Stimulated activated CD4-positive, alpha-beta T cell treated with anti-CD3 and anti-CD28 coated beads, TNF-alpha, amount 100 ng/mL, for 1 hour (primary cell): ENCODE data around the gene EHBP1.
A peak's percentile ranks its signal among the peaks of the same experiment; 100 is the strongest.
"Not testable (repeated sequence)": the region's sequence is repeated elsewhere in the genome, so short reads cannot be mapped to it uniquely, and the experiment has no call there.

Source experiments
- DNase-seq, 3 donors: peaks; one replicate each; pipeline ENCODE4 v3.0.0-alpha.2; 2020; ENCODE audit warnings: low read depth in 3 of 3, low spot score in 1 of 3

The EHBP1 gene

GRCh38 chr2:62704654-62705006 lies 883 bp upstream of the EHBP1 start:
- no peak for DNase-seq

GRCh38 chr2:62705859-62706720 lies 577 bp downstream of the EHBP1 start:
- DNase-seq = peak in 1 of 3 donors; percentile 9

- no peak for DNase-seq
These were observed 1.4 kb downstream of the EHBP1 start for GRCh38 chr2:62706721-62707521.

- no peak for DNase-seq
These were observed 3.2 kb downstream of the EHBP1 start for GRCh38 chr2:62708751-62709150.

DNA sequence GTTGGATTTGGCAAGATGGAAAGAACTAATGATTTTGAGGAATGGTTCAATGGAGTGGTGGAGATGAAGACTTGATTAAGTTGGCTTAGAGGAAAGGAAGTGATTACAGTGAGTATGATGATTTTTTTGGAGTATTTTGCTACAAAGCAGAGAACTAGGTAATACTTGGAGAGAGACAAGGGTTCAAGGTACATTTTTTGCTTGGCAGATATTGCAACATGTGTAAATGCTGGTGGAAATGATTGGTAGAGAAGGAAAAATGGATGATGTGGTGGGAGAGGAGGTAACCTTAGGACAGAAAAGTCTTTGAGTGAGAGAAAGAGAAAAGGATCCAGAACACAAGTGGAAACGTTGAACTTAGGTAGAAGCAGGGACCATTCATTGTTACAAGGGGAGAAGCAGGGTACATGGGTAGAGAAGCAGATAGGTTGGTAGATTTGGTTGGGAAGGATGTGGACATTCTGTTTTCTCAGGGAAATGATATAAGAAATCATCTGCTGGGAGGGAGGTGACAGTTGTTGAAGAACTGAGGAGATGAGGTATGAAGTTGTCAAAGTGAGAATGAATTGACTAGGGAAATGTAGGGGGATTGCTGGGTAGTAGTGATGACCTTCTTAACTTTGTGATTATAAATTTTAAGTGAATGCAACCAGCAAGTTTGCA lies 6.5 kb downstream of the EHBP1 start:
- DNase-seq = no peak

DNA sequence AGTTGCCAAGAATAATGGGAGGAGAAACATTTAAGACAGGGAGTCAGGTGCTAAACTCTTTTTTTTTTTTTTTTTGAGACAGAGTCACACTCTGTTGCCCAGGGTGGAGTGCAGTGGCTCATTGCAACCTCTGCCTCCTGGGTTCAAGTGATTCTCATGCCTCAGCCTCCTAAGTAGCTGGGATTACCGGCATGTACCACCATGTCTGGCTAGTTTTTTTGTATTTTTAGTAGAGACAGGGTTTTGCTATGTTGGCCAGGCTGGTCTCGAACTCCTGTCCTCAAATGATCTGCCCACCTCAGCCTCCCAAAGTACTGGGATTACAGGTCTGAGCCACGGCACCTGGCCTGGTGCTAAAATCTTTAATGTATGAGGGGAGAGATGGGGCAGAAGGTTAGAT lies 7.7 kb downstream of the EHBP1 start:
- not testable (repeated sequence) for DNase-seq

DNA sequence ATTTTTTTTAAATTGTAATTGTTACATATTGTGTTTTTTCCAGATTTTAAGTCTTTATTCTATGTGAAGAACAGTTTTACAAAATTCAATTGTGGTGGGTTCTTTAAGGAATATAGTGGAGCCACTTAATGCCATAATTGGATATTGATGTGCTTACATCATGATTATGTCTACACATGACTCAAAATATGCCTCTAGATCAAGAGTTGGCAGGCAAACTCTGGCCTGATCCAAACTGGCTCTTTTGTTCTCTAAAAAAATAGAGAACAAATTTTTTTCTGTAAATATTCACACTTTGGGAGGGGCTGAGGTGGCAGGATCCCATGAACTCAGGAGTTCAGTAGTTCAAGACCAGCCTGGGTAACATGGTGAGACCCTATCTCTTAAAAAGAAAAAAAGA lies 8.3 kb downstream of the EHBP1 start:
- no peak for DNase-seq

GRCh38 chr2:62716768-62717167 lies 11.3 kb downstream of the EHBP1 start:
- no peak for DNase-seq

DNA sequence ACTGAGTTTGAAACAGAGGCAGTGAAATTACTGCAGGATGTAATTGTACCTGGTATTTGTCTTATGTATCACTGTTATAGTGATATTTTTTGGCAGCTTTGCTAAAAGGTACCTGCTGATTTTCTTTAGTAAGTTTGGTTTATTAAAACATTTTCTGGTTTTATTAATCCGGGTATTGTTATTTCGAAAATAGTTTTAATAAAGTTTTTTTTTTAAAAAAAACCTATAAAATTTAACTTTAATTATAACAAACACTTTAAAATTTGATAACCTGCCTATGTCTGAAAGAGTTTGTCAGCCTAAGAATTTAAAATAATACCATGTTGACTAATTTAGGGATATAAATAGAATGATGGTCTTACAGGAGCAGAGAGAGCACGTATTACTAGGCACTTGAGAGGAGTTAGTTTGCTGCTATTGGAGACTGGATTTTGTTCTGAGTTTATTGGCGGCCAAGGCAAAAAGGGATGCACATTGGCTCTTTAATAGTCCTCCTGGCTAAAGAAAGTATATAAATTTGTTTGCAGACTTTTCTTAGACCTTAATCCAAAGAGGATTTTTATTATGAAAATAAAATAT lies 12.1 kb downstream of the EHBP1 start:
- DNase-seq = no peak

GRCh38 chr2:62718225-62718822 lies 12.8 kb downstream of the EHBP1 start:
- DNase-seq = no peak

GRCh38 chr2:62719757-62720156 lies 14.2 kb downstream of the EHBP1 start:
- no peak for DNase-seq

- no peak for DNase-seq
These were observed 17.2 kb downstream of the EHBP1 start for GRCh38 chr2:62722679-62723078.

GRCh38 chr2:62723253-62723652 lies 17.7 kb downstream of the EHBP1 start:
- DNase-seq = no peak

- no peak for DNase-seq
These were observed 18.6 kb downstream of the EHBP1 start for GRCh38 chr2:62724106-62724505.

DNA sequence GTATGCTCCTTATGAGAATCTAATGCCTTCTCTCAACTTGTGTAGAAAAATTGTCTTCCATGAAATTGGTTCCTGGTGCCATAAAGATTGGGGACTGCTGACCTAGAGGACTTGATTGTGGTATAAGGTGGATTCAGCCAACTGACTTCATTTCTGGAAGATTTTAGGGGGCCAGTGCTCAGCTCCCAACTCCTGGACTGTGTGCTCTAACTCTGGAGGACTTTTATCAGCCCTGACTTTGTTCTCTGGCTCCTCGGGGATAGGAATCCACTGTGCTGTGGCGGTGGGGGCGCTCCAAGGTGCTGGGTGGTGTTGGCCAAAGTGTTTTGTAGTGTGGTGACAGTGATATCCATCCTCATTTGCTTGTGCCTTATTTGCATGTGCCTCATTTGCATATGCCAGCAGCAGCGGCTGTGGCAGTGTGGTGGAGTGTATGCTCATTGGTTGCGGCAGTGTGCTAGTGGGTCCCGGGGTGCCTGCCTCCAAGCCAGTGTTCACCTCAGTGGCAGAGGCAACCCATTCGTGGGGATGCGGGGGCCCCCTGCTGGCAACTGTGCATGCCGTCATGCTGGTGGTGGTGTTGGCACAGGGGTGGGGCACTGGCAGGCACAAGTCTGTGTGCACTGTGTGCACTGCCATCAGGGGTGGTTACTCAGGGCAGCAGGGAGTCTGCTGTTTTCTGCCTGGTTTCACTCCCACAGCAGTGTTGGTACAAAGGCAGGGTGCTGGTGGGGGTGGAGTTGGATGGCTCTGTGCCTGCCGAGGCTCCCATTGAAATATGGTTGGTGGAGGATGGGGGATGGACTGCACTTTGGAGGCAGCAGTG lies 19.6 kb downstream of the EHBP1 start:
- no peak for DNase-seq

DNA sequence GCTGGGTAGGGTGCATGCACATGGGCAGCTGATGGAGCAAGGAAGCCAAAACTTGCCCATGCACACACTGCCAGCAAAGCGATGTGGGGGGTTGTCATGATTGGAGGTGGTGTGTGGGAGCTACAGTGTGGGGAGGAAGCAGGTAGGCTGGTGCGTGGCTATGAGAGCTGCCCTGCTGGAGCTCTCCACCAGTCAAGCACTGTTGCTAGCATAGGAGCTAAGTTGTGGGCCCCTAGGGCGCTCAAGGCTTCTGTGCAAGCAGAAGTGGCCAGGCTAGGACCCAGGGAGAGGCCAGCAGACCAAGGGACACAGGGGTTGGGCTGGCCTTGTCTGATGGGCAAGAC lies 20.2 kb downstream of the EHBP1 start:
- no peak for DNase-seq

DNA sequence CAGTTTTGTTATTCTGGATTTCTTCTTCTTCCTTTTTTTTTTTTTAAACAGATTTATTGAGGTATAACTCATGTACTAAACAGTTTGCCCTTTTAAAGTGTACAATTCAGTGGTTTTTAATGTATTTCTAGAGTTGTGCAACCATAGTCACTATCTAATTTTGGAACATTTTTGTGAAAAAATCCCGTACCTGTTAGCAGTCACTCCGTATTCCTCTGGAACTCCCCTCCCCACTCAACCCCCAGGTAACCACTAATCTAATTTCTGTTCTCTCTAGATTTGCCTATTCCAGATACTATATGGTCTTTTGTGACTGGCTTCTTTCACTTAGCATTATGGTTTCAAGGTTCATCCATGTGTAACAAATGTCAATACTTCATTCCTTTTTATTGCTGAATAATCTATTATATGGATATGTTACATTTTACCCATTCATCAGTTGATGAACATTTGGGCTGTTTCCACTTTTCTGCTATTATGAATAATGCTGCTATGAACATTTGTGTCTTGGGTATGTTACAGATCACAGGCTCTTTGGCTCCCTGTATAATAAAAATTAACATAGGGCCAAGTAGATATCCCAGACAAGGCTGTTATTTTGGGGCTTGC lies 21.9 kb downstream of the EHBP1 start:
- no peak for DNase-seq

GRCh38 chr2:62727876-62728566 lies 22.5 kb downstream of the EHBP1 start:
- no peak for DNase-seq

DNA sequence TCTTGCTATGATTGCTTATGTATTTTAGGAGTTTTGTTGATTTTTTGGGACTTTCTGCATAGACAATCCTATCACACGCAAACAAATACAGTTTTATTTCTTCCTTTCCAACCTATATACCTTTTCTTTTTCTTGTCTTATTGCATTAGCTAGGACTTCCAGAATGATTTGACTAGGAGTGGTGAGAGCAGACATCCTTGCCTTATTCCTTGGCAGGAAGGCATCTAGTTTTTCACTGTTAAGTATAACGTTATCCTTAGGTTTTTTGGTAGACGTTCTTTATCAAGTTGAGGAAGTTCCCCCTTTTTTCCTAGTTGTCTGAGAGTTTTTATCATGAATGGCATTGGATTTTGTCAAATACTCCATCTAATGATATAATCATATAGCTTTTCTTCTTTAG lies 25.8 kb downstream of the EHBP1 start:
- DNase-seq = no peak
